GM18951 (cell line): ENCODE data around the gene ASCL2.
"Not testable (repeated sequence)": the region's sequence is repeated elsewhere in the genome, so short reads cannot be mapped to it uniquely, and the experiment has no call there.

Source experiments
- POLR2A ChIP-seq: IDR thresholded peaks from 4 replicates; pipeline ENCODE4 v1.6.1; 2011; ENCODE audit warnings: mild to moderate bottlenecking; ENCODE audit not compliant: insufficient read length, insufficient read depth; ENCODE audit errors: extremely low read depth
- in situ Hi-C: fragments of 300-500 bp; cut with MboI; formaldehyde crosslinking; loops from one replicate; pipeline ENCODE4 v1.12.0; 2022; ENCODE audit warnings: low sequenced_read_pairs, mixed read lengths, inconsistent platforms; ENCODE audit not compliant: unreplicated experiment

ASCL2 gene

GRCh38 chr11:2287091-2287490 lies 16.7 kb upstream of the ASCL2 start:
- in situ Hi-C loops = no loop called here
- TF ChIP-seq POLR2A = no peak

- in situ Hi-C loops = not testable (repeated sequence)
These were observed 16.0 kb upstream of the ASCL2 start for GRCh38 chr11:2286350-2286749.

- TF ChIP-seq POLR2A = no peak
- in situ Hi-C loops = no loop called here
These were observed 9.8 kb upstream of the ASCL2 start for GRCh38 chr11:2280208-2280607.

- TF ChIP-seq POLR2A = no peak
- in situ Hi-C loops = no loop called here
These were observed 7.6 kb upstream of the ASCL2 start for GRCh38 chr11:2277933-2278523.

- TF ChIP-seq POLR2A = no peak
- in situ Hi-C loops = no loop called here
These were observed 6.6 kb upstream of the ASCL2 start for GRCh38 chr11:2277008-2277346.

GRCh38 chr11:2276280-2277007 lies 6.1 kb upstream of the ASCL2 start:
- in situ Hi-C loops = no loop called here
- no peak for TF ChIP-seq POLR2A

- in situ Hi-C loops = no loop called here
- TF ChIP-seq POLR2A = no peak
These were observed 5.2 kb upstream of the ASCL2 start for GRCh38 chr11:2275334-2276279.

GRCh38 chr11:2273771-2274170 lies 3.4 kb upstream of the ASCL2 start:
- in situ Hi-C loops = no loop called here
- no peak for TF ChIP-seq POLR2A

GRCh38 chr11:2273311-2273710 lies 2.9 kb upstream of the ASCL2 start:
- TF ChIP-seq POLR2A = no peak
- in situ Hi-C loops = no loop called here

- no peak for TF ChIP-seq POLR2A
- in situ Hi-C loops = no loop called here
These were observed 2.5 kb upstream of the ASCL2 start for GRCh38 chr11:2272946-2273280.

GRCh38 chr11:2272228-2272945 lies 2.0 kb upstream of the ASCL2 start:
- no peak for TF ChIP-seq POLR2A
- in situ Hi-C loops = no loop called here

GRCh38 chr11:2271327-2272227 lies 1.2 kb upstream of the ASCL2 start:
- in situ Hi-C loops = no loop called here

GRCh38 chr11:2271077-2271326 lies 614 bp upstream of the ASCL2 start:
- in situ Hi-C loops = no loop called here
- TF ChIP-seq POLR2A = no peak

More at GRCh38 chr11:2271327-2272227, 1.2 kb upstream of the ASCL2 start:
- TF ChIP-seq POLR2A = no peak
